Measurements from ENCODE around the gene SNRNP48. TPM values are rescaled to one million over a fixed set of nuclear protein-coding genes. Genes with fewer than 3 reads are reported as not detected.

The SNRNP48 gene
- total RNA-seq, 1 donor from 2014 or later = 17.3 TPM

DNA sequence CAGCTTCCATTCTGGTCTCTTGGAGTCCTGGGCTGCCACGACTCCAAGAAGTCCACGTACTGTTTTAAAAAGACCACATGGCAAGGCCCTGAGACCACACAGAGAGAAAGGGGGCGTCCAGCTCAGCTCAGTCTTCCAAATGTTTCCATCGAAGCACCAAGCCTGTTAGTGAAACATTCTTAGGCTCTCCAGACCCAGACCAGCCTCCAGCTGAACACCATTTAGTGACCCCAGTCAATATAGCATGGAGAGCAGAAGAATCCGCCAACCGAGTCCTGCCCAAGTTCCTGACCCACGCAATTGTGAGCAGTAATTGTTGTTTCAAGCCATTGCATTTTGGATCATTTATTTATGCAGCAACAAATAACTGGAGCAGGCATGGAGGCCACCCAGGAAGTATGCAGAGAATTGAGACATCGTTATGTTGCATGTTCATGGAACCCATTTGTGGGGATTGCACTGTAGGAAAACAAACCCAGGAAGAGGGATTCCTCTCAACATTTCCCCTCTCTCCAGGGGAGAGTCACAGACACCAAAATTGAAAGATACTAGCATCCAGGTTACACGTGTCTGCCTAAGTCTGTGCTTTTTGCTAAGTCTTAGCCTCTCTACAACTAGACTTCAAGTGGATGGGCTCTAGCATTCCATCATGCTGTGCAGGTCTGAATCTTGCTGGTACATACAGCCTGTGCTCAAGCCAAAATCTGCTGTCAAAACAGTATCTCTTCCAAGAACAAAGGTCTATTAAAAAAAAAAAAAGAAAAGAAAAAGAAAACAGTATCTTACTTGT lies 42.7 kb downstream of the SNRNP48 start:
- DNase-seq (no peak), ATAC-seq (no peak)
- intact Hi-C loops (cut with micrococcal nuclease) = no loop called here

DNA sequence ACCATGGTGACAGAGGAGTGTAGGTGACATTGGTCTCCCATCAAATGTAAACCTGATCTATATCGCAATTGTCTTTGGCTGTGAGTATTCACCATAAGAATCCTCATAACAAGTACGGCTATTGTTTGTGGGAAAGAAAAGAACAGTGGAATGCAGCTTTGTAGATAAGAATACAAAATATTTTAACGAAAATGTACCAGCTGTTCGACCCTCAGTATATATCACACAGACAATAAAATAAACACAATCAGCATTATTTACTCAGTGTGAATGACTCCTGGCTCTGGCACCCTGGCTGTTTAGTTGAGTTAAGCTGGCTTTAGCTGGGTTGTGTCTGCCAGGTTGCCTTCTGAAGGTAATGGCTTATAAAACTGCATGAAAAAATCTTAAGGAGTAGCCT lies 43.4 kb downstream of the SNRNP48 start:
- ATAC-seq = no peak
- intact Hi-C loops (cut with micrococcal nuclease) = no loop called here

DNA sequence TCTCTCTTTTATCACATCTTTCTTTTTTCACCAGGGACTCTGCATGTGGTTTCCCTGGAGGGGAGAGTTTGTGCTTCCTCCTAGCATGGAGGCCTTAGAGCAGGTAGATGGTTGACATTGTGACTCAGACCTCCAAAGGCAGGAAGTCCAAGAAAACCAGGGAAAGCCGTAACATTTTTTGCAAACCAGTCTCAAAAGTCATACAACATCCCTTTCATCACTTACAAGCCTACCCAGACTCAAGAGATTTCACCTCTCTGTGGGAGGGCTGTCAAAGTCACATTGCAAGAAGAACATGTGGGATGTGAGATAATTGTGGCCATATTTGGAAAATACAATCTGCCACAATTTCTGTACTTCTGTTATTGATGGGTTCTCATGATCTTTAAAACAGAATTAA lies 46.2 kb downstream of the SNRNP48 start:
- DNase-seq = no peak
- intact Hi-C loops (cut with micrococcal nuclease) = no loop called here
- no peak for ATAC-seq

More for the DNA sequence above, 43.4 kb downstream of the SNRNP48 start:
- no peak for DNase-seq

DNA sequence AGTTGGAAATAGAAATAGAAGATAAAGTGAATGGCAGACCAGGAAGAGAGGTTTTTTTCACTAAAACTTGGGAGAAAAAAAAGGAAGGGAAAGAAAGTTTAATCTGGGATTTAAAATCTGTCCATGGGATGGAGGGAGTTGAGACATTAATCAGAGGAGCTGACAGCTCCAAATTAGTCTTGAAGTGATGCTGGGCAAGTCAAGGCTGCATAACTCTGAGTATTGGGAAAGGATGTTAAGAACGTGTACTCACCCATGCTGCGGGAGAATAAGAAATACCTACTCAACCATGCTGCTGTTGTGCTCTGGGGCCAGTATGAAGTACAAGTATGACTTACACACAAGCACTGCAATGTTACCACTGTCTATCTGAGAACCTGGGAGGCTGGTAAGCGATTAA lies 47.5 kb downstream of the SNRNP48 start:
- DNase-seq (no peak), ATAC-seq (no peak)
- intact Hi-C loops (cut with micrococcal nuclease) = no loop called here

DNA sequence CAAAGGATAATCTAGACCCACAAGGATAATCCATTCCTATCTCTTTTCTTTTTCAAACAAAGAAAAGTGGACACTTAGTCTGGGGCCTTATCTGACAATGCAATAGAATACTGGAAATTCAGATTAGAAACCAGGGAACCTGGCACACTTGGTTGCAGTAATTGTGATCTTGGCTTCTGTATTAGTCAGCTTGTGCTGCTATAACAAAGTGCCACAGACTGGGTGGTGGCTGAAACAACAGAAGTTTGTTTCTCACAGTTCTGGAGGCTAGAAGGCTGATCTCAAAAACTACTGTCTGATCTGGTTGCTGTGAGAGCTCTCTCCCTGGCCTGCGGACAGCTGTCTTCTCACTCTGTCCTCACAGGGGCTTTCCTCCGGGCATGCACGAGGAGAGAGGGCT lies 49.4 kb downstream of the SNRNP48 start:
- ATAC-seq (no peak), DNase-seq (no peak)
- intact Hi-C loops (cut with micrococcal nuclease) = no loop called here

DNA sequence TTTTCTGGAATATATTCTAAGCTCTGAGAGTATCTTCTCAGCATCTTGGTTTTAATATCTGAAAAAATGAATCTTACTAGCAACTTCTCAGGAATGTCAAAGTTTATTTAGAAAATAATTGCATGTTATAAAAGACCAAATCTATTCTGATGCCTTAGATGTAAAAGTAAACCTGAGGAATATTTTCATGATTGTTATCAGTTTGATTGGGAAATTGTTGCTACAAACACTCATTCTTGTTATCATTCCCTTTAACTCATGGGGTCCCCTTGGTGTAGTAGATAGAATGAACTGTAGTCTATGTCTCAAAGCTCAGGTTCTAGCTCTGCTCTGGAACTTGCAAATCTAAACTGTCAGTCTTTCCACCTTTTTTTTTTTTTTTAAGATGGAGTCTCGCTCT lies 50.0 kb downstream of the SNRNP48 start:
- DNase-seq = no peak
- ATAC-seq = no peak
- intact Hi-C loops (cut with micrococcal nuclease) = no loop called here

DNA sequence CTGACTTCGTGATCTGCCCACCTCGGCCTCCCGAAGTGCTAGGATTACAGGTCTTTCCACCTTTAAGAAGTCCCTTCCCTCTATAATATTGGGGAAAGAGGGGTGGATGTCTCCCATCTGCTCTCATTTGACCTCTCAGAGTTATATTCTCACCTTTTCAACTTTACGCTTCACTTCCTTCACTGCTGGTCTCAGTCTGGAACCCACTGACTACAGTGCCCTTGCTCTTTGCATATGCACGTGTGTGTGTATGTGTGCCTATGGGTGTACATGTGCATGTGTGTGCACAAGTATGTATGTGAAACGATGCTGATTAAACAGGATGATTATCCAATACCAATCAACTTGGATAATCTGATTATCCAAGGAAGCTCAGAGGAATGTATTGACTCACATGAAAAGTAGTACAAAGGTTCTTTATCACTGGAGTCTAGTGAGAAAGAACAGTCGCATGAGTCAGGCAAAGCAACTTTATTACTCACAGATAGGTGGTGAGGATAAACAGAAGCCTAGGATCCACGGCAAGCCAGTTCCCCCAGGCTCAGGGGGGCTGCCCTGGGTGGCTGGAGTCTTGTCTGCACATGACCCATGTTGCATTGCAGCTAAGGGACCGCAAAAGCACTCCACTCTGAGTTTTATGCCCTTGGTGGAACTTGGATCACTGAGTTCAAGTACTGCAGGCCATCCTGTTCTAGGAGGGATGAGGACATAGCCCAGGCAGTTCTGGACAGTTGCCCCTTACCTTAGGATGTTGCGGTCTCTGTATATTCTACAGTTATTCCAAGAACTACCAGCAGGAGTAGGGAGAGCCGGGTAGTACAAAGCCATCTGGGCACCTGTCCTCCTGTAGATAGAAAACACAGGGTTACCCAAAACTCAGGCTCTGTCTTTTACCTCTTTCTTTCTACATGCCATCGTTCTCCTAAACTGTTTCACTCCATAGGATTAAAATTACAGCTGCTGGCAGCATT lies 50.9 kb downstream of the SNRNP48 start:
- intact Hi-C loops (cut with micrococcal nuclease) = no loop called here
- ATAC-seq = no peak
- DNase-seq = no peak

DNA sequence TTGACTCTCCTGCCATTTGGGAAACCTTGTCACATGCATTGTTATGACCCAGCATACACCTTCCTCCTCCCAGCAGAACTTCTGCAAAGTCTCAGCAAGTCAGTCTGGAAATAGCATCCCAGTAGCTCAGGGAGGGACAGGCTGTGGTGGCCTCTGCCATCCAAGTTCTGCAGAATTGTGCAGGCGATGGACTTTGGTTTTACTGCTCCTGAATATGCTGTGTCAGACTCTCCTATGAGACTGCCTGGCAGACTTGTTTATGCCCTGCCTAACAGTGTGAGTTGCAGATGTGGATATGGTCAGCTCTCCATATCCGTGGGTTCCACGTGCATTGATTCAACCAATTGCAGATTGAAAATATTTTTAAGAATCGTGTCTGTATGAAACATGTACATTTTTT lies 52.8 kb downstream of the SNRNP48 start:
- ATAC-seq (no peak), DNase-seq (no peak)
- intact Hi-C loops (cut with micrococcal nuclease) = no loop called here

DNA sequence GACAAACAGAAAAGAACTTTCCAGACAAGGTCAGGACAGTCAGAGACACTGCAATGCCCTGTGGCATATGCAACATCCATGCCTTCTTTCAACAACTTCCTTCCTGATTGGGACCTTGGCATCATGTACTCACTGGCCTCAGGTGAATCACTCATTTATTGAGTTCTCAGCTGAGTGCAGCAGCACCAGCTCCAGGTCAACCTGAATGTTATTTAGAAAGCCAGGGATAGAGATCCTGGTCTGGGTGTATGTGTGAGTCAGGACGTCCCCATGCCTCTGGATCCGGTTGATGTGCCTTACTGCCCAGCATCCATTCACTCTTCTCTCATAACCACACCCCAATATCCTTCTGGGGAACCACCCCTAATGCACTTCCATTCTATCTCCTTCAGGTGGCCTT lies 54.4 kb downstream of the SNRNP48 start:
- ATAC-seq (no peak), DNase-seq (no peak)
- intact Hi-C loops (cut with micrococcal nuclease) = no loop called here

DNA sequence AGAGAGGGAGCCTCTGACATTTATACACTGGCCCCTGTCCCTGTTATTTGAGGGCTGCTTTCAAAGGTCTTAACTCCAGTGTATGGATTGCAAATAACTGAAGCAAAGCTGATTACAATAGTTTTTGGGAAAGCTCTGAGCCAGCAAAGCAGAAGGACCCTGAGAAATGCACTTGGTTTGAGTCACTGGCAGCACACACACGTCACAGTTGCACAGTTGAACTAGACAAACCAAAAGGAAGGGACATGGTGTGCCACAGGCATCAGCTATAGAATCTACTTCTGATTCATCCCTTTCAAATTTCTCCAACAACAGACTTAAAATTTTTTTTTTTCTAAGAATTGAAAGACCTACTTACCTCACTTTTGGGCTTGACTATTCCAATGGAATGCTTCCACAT lies 56.4 kb downstream of the SNRNP48 start:
- DNase-seq = no peak
- no peak for ATAC-seq
- intact Hi-C loops (cut with micrococcal nuclease) = no loop called here

DNA sequence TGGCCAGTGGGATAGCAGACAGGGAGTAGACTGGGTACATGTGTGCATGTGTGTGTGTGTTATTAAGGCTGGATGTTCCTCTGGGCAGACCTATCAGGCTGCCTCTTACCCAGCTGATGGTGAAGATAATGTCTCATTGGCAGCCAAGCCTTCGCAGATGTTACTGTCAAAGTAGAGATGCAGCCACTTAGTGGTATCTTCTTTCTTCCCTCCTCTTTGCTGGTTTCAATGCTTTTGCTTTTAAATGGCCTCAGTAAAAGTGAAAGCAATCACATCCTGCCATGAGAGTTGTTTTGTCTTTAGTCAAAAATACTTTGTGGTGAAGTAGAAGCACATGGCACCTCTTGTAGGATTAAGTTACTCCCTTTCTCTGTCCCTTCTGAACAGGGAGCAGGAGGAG lies 57.5 kb downstream of the SNRNP48 start:
- ATAC-seq (no peak), DNase-seq (no peak)
- intact Hi-C loops (cut with micrococcal nuclease) = no loop called here

DNA sequence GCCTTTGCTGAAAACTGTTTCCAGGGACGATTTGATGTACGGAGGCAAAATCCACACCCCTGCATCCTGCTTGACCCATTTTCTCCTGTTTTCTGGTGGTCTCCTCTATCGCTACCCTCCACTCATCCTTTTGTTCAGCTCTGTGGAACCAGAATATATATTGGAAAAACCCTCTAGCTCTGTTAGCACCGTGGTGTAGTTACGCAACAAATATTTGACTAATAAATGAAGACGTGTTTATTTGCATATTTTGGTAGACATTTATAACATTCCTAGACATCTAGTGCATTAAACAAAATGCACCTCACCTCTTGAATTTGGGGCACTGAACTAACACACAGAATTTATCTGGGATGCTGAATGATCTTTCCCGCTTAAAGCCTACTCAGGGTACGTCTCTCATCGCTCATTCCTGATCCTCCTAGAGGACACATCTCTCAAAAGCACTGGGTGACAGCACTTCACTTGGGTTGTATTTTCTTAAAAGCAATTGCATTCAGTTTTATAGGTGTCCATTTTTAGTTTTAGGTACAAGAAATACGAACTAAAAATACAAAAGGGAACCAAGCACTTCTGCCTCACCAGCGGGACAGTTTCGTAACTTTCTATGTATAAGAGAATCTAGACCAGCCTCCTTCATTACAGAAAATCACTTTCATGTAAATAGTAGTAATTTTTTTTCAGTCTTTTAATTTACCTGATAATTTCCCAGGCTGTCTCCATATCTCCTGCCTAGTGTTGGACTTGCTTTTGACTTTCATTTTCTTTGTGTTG lies 59.2 kb downstream of the SNRNP48 start:
- DNase-seq (no peak), ATAC-seq (no peak)
- intact Hi-C loops (cut with micrococcal nuclease) = no loop called here

DNA sequence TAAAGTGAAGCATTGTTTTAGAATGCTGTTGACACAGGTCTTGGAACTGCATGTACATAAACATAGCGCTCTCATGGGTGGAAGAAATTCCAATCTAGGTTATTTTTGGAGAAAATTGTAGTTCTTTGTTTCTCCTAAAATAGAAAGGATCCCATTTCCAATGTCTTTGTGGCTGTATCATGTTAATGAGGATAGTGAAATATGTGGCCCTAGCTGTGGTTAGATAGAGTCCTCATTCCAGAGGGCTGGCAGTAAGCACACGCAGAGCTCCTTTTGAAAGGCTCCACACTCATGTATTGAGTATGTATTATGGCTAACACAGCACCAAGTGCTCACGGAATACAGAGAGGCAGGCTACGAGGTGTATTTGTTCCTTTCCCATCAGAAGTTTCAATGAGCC lies 60.9 kb downstream of the SNRNP48 start:
- ATAC-seq = no peak
- intact Hi-C loops (cut with micrococcal nuclease) = no loop called here

DNA sequence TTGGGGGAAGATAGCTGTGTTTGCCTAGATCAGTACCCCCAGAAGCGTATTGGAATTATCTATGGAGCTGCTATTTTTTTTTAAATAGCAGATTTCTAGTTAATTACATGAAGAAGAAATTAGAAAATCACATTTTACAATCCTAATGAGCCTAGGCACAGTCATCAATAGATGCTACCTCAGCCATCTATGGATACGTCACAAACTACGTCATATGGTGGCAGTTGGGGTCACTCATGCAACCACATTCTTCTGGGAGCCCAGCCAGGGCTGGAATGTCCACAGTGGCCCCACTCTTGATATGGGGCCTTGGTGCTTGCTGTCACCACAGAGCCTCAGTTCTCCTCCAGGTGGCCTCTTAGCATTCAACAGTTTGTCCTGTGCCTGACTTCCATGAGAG lies 63.0 kb downstream of the SNRNP48 start:
- ATAC-seq = no peak
- DNase-seq = no peak

More for the DNA sequence above, 60.9 kb downstream of the SNRNP48 start:
- no peak for DNase-seq

DNA sequence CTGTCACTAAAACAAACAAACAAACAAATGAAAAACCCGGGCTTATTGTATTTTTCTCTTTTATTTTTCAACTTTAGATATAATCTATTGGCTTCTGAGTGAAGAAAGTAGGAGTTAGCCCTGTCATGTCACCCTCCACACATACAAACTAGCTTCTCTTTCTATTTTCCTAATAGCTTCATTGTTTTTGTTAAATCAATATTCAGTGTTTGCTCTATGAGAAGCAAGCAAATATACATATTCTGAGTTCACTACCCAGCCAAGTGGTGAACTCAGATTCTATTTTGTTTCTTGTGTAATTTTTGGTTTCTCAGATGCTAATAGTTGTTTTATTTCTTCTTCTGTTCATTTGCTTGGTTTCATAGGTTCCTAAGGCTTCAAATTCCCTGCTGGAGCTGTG lies 66.4 kb downstream of the SNRNP48 start:
- DNase-seq (no peak), ATAC-seq (no peak)
- intact Hi-C loops (cut with micrococcal nuclease) = no loop called here

More for the DNA sequence above, 63.0 kb downstream of the SNRNP48 start:
- intact Hi-C loops (cut with micrococcal nuclease) = no loop called here

DNA sequence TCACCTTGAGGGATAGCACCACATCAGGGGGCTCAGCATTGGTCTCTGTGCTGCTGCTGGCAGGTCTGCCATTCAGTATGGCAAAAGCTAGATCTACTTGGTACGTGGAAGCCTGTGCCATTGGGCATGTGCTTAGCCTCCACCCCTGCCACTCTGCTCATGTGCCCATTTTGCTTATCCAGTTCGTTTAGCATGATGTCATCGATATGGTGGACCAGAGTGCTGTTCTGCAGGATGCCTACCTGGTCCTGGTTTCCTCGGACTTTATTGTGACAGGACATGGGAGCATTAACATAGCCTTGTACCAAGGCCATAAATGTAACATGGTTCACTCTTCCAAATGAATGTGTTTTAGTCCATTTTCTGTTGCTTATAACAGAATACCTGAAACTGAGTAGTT lies 68.5 kb downstream of the SNRNP48 start:
- intact Hi-C loops (cut with micrococcal nuclease) = no loop called here
- DNase-seq (no peak), ATAC-seq (no peak)

DNA sequence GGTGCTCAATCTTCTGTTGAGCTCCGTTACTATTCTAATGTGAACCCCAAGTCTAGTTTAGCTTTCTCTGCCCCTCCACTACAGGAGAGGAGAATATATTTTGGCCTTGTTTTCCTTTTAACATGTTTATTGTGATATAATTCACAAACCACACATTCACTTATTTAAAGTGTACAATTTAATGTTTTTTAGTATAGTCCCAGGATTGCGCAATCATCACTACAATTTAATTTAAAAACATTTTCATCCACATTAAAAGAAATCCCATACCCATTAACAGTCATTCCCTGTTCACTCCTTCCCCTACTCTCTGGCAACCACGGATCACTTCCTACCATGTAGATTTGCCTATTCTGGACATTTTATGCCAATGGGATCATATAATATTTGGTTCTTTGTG lies 71.4 kb downstream of the SNRNP48 start:
- intact Hi-C loops (cut with micrococcal nuclease) = no loop called here
- DNase-seq = no peak
- ATAC-seq = no peak
